Fibroblast of skin of abdomen (primary cell): ENCODE measurements around the gene ZBED3. TPM values are rescaled to one million over a fixed set of nuclear protein-coding genes. Genes with fewer than 3 reads are reported as not detected.
A peak's percentile ranks its signal among the peaks of the same experiment; 100 is the strongest.
"Not testable (repeated sequence)": the region's sequence is repeated elsewhere in the genome, so short reads cannot be mapped to it uniquely, and the experiment has no call there.

Source experiments
- DNase-seq: peaks from one replicate; pipeline ENCODE4 v3.0.0-alpha.2; 2013
- polyA plus RNA-seq, 2 experiments: library from polyadenylated mRNA; unstranded; fragments of 120-200 nt; gene quantifications; one replicate each; pipeline ENCODE4 v1.2.1, GENCODE V29; 2013; ENCODE audit not compliant: insufficient read length in 2 of 2

ZBED3 gene, protein sequence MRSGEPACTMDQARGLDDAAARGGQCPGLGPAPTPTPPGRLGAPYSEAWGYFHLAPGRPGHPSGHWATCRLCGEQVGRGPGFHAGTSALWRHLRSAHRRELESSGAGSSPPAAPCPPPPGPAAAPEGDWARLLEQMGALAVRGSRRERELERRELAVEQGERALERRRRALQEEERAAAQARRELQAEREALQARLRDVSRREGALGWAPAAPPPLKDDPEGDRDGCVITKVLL
- polyA plus RNA-seq (2013, experiment 1 of 2; ENCODE audit: insufficient read length): 9.7 TPM
- 9.2 TPM for polyA plus RNA-seq (2013, experiment 2 of 2; ENCODE audit: insufficient read length)

DNA sequence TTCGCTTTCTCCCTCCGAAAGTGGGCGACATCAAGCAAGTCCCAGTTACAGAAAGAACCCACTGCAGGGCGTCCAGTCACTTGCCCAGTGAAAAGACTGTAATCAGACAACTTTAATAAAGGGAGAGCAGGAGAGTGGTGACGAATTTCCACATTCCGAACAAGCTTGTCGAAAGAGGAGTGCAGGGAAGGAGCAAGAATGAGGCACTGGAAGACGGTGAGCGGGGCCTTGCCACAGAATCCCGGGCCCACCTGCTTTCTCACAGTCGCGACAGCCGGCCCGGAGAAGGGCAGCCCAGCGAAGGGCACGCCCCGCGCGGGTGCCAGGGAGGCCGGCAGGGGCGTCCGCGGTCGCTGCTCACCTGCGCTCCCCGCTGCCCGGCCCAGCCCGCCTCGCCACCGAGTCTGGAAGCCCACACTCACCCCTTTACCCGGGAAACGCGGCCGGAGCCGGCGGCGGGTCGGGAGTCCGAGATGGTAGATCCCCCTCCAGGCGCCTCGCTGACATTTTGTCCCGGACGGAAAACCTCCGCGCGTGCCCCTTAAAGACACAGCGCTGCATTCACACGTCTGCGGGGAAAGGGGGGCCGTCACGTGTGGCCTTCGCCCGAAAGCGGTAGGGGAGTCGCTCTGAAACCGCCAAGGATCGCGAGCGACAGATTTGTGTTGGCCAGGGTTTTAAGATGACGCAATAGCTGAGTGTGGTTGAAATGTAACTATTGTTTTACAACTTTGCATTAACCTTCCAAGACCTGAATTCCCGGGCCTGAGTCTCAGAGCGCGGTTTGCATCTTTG is at the start of gene ZBED3:
Gene ZBED3 (minus strand): TSS at position 597 of the 795 bp plus-strand sequence. CDS start 9,407 bp downstream, outside the sequence.
- DNase-seq: peak; percentile 84

DNA sequence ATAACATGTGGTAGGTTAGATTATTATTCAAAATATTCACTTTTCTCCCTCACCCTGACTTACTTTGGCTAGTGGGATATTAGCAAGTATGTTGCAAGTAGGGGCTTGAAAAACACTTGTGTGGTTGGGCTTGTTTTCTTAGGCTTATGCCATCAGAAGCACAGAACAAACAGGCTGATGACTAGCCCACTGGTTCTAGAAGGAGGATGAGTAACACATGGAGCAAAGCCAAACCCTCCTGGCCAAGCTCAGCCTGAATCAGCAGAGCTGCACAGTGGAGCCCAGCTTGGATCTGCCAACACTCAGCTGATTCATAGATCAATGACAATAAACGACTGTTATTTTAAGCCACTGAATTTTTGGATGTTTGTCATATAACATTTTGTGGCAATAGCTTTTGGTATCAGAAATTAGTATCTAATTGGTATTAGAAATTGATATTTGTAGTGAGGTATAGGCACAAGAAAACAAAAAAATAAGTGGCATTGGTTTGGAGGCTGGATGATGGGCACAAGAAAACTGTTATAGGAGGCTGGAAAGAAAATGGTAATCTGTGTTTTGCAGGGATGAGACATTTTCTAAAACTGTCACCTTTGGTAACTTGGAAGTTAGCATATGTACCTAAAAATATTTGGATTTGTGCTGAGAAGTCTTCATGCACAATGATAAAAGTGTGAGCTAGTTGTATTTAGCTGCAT is 46.1 kb upstream of the ZBED3 start:
- DNase-seq: peak; percentile 95

DNA sequence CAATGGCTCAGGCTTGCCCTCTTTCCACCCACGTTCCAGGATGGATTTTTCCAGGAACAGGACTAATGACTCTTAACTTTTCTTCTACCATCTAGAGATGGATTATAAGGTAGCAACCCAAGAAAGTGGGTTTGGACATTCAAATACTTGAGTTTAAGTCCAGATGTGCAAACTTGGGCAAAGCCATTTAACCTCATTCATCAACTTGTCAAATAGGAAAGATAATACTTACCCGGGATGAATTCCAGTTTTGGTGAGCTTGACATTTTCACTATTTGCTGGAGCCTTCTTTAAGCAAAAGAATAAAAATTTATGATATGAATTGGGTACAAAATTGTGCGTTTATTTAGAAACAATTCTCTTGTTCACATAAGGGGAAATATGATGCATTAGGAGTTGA is 44.3 kb upstream of the ZBED3 start:
- DNase-seq: no peak

DNA sequence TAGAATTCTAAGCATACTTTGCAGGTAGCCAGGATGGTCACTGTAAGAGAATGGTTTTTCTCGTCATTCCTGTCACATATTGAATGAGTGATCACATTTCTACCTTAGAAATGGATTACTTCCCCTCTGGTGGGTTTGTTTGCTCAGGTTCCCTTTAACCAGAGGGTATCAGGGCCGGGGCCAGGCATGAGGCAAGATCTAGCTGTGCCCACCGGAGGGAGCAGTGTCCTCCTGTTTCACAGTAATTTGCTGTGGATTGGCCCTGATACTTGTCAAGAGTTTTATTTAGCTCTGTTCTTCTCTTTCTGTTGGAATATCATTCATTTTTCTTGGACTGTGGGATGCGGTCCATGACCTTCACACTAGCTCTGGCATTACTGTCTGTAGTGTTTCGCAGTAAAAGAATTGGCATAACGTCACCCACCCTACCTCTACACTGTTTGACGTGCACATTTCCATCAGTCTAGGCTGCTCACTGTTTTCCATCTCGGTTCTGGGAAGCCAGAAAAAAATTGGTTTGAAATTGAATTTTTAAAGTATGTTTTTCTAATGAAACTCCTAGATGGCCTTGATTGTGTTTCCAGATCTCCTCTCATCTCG is 42.4 kb upstream of the ZBED3 start:
- no peak for DNase-seq

DNA sequence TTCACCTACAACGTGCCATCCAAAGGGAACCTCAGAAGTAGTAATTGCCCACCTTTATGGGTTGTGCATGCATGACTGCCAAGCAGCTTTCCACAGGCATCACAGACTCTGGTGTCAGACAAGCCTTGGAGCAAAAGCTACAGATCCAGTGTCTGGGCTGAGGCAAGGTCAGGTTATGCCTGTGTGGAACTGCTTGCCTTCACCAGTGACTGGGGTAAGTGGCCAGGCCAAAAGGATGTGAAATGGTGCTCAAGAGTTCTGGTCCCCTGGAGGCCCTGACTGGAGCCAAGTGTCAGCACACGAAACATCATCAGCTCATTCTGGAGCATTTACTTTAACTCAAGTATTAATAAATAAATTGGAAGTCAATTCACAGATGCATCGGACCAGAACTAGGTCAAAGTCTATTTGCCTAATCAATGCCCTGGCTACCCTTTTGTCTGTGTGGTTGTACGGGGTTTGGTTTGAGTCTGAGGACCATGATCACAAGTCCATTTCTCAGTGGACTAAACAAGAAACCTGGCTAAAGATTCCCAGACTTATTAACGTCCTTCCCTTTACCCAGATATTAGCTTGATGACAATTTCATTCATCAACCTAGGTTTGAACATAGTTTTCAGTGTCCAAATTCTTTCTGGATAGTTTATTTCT is 41.5 kb upstream of the ZBED3 start:
- no peak for DNase-seq

DNA sequence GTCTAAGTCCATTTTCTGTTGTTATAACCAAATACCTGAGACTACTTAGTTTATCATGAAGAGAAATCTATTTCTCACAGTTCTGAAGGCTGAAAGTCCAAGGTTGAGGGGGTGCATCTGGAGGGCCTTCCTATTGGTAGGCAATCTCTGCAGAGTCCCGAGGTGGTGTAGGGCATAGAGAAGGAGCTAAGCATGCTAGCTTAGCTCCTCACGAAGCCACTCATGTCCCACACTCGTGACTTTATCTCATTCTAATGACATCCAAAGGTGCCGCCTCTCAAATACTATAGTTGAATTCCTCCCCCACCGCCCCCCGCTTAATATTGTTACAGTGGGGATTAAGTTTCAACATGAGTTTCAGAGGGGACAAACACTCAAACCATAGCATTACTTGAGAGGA is 36.0 kb upstream of the ZBED3 start:
- DNase-seq: no peak

DNA sequence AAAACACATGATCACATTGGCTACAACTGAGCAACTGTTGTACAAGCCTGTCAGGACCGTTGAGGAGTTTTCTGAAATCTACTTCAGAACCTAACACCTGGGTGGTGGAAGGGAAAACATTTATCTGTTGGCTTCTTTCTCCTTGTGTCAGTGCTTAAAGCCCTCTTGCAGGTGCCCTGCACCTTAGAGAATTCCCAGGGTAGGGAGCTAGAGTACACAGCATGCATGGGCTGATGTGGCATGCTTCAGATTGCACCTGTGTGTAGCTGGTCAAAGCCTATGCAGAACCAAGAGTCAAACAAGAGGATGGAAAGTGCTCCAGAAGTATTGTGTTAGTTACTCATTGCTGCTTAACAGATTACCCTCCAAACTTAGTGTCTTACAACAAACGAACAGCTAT is 33.6 kb upstream of the ZBED3 start:
- DNase-seq: no peak

DNA sequence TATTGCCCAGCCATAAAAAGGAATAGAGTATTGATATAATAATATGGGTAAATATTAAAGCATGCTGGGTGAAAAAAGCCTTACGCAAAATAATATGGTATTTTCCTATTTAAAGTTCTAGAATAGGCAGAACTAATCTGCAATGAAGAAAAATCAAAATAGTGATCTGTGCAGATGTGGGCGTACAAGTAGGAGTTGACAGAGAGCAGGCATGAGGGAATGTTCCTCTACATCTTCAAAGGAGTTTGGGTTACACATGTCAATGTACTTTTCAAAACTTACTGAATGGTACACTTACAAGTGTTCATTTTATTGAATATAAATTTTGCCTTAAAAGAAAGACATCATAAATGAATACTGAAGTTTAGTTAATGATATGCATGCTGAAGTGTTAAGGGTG is 33.0 kb upstream of the ZBED3 start:
- DNase-seq: no peak

DNA sequence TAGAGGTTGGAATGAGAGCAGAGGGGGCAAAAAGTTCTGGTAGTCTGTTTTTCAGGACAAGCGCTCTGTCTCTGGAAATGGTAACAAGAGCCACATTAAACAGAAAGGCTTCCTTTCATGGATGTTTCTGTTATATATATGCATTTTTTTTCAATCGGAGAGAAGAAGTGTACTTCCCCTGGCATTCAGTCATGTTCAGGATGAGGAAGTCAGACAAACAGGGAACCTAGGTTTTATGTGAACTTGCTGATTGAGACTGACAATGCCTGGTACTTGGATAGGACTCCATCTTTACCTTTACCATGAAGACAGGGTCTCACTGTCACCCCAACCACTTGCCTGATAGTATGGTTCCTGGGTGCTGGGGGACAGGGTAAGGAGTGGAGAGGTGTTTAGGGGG is 30.1 kb upstream of the ZBED3 start:
- no peak for DNase-seq

DNA sequence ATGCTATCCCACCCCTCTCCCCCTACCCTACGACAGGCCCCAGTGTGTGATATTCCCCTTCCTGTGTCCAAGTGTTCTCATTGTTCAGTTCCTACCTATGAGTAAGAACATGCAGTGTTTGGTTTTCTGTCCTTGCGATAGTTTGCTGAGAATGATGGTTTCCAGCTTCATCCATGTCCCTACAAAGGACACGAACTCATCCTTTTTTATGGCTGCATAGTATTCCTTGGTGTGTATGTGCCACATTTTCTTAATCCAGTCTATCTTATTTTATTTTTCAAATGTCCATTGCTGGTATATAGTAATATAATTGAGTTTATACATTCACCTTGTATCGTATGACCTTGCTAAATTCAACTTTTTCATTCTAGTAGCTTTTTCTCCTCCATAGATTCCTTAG is 19.9 kb upstream of the ZBED3 start:
- DNase-seq: not testable (repeated sequence)

DNA sequence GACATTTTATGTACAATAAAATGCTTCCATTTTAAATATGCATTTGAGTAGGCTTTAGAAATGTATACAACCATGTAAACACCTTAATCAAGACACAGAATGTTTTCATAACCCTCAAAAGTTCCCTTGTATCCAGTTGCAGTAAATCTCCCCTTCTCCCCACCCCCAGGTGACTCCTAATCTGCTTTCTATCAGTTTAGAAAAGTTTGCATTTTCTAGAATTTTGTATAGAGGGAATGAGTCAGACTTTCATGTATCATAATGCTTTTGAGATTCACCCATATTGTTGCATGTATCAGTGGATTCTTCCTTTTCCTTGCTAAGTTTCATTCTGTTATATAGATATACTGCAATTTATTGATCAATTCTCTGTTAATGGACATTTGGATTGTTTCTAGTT is 17.7 kb upstream of the ZBED3 start:
- DNase-seq: no peak

DNA sequence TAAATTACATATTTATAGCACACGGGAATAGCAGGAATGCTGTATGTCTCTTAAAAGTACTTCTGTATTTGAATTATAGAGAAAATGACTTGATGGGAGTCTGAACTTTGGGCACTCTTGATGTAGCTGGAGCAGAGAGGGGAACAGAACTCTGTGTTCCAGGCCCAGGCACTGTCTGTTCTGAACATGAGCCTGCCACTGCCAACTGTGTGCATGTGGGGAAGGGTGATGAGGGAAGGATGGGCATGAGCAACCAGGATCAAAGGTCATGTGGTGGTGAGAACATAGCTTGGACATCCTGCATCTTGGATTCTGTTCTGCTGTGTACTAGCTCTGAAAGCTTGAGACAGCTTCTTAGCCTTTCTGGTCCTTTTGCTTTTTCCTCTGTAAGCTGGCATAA is 16.4 kb upstream of the ZBED3 start:
- DNase-seq: no peak

DNA sequence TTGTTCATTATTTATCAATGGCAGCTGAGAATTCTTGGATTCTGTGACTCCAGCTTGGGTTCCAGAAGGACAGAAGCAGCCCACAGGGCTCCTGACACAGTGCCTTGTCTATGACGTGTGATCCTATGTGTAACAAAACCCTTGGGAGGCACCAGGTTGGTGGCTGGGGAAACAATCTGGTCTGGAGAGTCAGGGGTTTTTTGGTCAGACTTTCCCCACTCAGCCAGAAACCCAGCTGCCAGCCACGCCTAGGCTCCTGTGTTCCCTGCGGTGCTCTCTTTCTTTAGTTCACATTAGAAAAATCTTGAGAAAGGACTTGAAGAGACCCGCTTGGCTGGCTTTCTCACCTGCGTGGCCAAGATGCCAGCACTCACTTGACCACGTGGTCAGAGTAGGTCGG is 15.5 kb upstream of the ZBED3 start:
- DNase-seq: no peak

DNA sequence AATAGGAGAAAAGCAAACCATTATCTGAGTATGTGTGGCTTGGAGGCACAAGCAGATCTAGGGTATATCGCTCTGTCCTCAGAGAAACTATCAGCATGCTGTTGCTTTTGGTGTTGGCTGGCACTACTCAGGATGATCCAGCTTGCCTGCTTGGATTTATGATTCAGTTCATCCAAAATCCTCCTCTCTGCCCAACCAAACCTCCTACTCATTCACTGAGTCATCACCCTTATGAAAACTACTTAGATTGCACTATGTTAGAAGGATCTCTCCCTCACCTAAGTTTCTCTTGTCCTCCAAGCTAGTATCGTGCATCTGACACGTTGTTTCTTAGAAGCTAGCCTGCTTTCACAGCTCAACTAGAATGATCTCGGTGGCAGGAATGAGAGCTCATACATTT is 14.2 kb upstream of the ZBED3 start:
- DNase-seq: peak; percentile 40

DNA sequence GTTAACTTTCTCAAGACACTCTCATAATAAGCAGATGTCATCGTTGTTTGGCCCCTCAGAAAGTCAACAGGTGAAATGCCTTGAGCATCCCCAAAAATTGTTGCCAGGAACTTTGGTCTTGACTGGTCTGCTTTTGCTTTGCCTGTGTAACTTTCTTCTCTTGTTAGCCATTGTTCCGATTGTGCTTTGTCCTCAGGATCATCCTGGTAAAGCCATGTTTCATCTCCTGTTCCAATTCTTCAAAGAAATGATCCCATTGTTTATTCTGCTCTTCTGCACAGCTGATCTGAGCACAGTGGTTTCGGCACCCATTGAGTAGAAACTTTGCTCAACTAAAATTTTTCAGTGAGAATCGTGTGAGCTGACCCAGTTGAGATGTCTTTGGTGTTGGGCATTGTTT is 8.1 kb upstream of the ZBED3 start:
- no peak for DNase-seq

DNA sequence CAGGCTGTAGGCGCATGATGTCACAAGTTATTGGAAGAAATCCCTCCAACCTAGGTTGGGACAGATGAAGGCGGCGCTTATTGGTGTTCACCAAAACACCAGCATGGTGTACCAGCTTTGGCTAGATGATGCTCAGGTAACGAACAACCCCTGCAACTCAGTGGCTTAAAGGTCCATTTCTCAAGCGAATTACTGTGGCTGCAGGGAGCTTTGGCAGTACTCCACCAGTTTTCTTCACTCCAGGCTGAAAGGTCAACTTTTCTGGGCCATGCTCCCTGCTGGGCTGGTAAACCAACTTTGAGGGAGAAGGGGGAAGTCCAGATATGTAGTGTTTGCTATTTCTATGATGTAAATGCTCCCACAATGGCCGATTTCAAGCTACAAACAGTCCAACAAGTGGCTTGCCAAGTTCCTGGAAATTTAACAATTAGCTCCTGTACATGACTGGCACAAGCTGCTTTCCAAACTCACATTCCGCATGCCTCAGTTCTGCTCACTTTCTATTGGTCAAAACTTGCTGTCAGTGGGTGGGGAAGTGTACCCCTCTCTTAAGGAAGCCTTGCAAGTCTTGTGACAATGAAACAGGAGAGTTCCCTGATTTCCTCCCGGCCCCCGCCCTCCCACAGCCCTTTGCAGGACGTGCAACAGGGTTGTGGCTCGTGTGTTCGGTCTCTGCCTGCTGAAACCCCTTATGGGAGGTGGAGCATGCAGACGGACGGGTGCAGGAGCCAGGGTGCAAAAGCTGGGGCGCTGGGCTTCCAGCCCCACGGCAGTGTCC is 588 bp upstream of the ZBED3 start:
- DNase-seq: peak; percentile 22

DNA sequence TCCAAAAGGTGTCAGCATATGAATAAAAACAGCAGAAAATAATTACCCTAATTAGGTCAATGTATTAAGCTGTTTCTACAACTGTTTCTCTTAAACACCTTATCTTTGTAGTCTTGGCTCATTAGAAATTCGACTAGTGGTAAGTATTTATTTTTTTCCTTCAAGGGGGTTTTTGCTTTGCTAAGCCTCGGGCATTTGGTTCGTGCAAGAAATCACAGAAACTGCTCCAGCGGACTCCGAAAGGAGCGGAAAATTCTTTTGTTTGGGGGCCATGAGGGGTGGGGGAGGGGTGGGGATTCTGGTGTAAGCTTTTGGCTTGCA is 757 bp downstream of the ZBED3 start:
- DNase-seq: no peak

DNA sequence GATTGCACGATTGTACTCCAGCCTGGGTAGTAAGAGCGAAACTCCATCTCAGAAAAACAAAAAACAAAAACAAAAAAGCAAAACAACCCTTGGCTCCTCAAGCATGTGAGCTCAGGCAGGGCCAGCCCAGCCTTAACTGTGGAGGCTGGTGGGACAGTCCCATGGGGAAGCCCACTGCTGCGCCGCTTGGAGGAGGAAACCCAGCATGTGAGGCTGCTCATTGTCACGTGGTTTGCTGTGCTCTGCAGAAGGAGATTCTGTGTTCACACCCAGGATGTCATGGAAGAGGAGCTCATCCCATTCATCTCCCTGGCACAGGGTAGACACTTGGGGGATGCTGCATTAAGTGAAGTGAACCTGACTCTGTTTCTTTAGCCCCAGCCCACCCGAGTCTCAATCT is 4.0 kb downstream of the ZBED3 start:
- DNase-seq: no peak

DNA sequence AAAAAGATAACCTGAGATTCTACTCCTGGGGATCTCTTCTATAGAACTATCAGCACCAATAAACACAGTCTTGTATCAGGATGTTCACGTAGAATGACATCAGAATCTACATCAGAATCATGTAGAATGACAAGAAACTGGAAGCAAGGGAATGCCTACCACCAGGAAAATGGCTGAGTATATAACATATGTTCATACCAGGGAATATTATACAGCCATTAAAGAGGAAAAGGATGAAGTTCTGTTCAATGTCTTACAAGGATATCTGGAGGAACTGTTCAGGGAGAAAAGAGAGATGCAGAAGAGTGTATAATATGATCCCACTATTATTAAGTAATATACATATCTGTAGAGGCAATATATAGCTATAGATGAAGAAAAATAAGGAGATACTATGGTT is 4.8 kb downstream of the ZBED3 start:
- no peak for DNase-seq

DNA sequence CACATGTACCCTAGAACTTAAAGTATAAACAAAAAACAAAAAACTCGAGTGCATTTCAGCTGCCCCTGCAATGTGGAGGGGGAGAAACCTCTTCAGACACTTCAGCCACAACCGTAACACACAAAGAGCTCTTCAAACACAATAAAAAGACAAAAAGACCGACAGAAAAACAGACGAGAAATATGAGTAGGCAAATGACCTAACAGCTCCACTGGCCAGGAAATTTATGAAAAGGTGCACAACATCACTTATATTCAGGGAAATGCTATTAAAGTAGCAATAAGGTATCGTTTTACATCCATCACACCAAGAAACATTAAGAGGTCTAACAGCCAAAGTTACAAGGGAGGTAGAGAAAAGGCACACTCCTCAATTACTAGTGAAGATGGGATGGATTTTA is 6.2 kb downstream of the ZBED3 start:
- no peak for DNase-seq

DNA sequence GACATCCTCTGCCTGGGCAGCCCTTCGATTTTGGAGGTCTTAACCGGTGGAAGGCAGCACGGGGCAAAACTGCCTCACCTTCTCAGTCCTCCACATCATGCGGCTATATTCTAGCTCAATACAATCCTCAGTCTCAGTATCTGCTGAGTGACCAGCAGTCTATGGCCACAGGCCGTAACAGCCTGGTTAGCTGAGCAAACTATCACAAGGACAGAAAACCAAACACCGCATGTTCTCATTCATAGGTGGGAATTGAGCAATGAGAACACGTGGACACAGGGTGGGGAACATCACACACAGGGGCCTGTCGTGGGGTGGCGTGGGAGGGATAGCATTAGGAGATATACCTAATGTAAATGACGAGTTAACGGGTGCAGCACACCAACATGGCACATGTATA is 6.6 kb downstream of the ZBED3 start:
- DNase-seq: not testable (repeated sequence)

DNA sequence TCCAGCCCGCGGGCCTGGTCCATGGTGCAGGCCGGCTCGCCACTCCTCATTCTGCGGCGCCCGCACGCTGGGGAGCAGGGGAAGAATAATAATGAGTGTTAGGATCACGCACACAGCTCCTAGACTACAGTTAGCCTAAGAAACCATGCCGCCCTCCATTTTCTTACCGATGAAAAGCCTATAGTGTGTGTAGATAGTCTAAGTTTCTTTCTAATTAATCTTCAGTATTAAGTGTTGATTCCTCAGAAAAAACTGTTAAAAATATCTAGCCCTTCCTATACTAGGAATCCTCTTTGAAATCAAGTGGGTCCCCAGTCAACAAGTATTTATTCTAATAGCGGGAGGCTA is 9.3 kb downstream of the ZBED3 start:
- DNase-seq: no peak
